WTC11 (cell line): ENCODE measurements around the gene TMEM245. TPM values are rescaled to one million over a fixed set of nuclear protein-coding genes. Genes with fewer than 3 reads are reported as not detected.
A peak's percentile ranks its signal among the peaks of the same experiment; 100 is the strongest.

Experiments
- ATAC-seq: fragments of 200-7000 bp; cut with Tn5 transposase; 2 replicates; pipeline ENCODE4 v1.10.0; 2021; ENCODE audit warnings: mild to moderate bottlenecking, moderate library complexity
- Bru-seq: library from RNA; stranded (reverse); fragments of 400-500 nt; gene quantifications from one replicate; lab custom pipeline; 2021; lab: Mats Ljungman, UMichigan
- CTCF ChIA-PET: fragments of 300-600 bp; sonication (Branson Sonifier 250); formaldehyde crosslinking; loops from one replicate; lab custom pipeline; 2021; ENCODE audit warnings: antibody characterized with exemption; lab: Charles Lee
- POLR2A ChIA-PET: fragments of 350-600 bp; sonication (Branson Sonifier 250); formaldehyde crosslinking; loops from one replicate; lab custom pipeline; 2021; ENCODE audit warnings: antibody characterized with exemption; lab: Charles Lee
- DNase-seq: peaks from one replicate; pipeline ENCODE4 v3.0.0; 2021; ENCODE audit warnings: low spot score
- H3K27ac Mint-ChIP-seq: 2 replicates; pipeline ENCODE4 v1.8.0; 2021; ENCODE audit warnings: mixed read lengths
- H3K27me3 Mint-ChIP-seq: 2 replicates; pipeline ENCODE4 v1.8.0; 2021; ENCODE audit warnings: low read depth, mild to moderate bottlenecking, moderate library complexity, mixed read lengths
- H3K36me3 Mint-ChIP-seq: 2 replicates; pipeline ENCODE4 v1.8.0; 2021; ENCODE audit warnings: mixed read lengths
- H3K4me1 Mint-ChIP-seq: 2 replicates; pipeline ENCODE4 v1.8.0; 2022; ENCODE audit warnings: mixed read lengths
- H3K4me3 Mint-ChIP-seq: 2 replicates; pipeline ENCODE4 v1.8.0; 2021; ENCODE audit warnings: mild to moderate bottlenecking, moderate library complexity, mixed read lengths
- H3K9me3 Mint-ChIP-seq: 2 replicates; pipeline ENCODE4 v1.8.0; 2021; ENCODE audit warnings: mixed read lengths
- AR ChIP-seq: fragments of 250-450 bp; sonication (Bioruptor Pico); IDR thresholded peaks from 2 replicates; pipeline ENCODE4 v1.9.0; 2021; ENCODE audit warnings: mild to moderate bottlenecking
- CBFB ChIP-seq: sonication (generic); formaldehyde crosslinking; IDR thresholded peaks from 2 replicates; pipeline ENCODE4 v1.8.1; 2022; ENCODE audit warnings: mild to moderate bottlenecking, low read depth, missing genetic modification reagents
- CREM ChIP-seq: sonication (generic); formaldehyde crosslinking; IDR thresholded peaks from 2 replicates; pipeline ENCODE4 v1.8.1; 2022; ENCODE audit warnings: mild to moderate bottlenecking, missing genetic modification reagents, moderate library complexity
- E2F4 ChIP-seq: sonication (generic); formaldehyde crosslinking; IDR thresholded peaks from 2 replicates; pipeline ENCODE4 v1.8.1; 2022; ENCODE audit warnings: low read depth, mild to moderate bottlenecking, moderate library complexity, missing genetic modification reagents, borderline replicate concordance
- E2F5 ChIP-seq: sonication (generic); formaldehyde crosslinking; IDR thresholded peaks from 2 replicates; pipeline ENCODE4 v1.8.1; 2022; ENCODE audit warnings: mild to moderate bottlenecking, moderate library complexity, missing genetic modification reagents
- ELF4 ChIP-seq: sonication (generic); formaldehyde crosslinking; IDR thresholded peaks from 2 replicates; pipeline ENCODE4 v1.8.1; 2022; ENCODE audit warnings: low read depth, mild to moderate bottlenecking, moderate library complexity, missing genetic modification reagents
- ESRRA ChIP-seq: sonication (generic); formaldehyde crosslinking; IDR thresholded peaks from 2 replicates; pipeline ENCODE4 v1.8.1; 2022; ENCODE audit warnings: mild to moderate bottlenecking, missing genetic modification reagents, borderline replicate concordance
- FOXK1 ChIP-seq: sonication (generic); formaldehyde crosslinking; IDR thresholded peaks from 2 replicates; pipeline ENCODE4 v1.8.0; 2022; ENCODE audit warnings: mild to moderate bottlenecking, moderate library complexity, missing genetic modification reagents
- HMGXB4 ChIP-seq: sonication (generic); formaldehyde crosslinking; IDR thresholded peaks from 2 replicates; pipeline ENCODE4 v1.8.1; 2023; ENCODE audit warnings: mild to moderate bottlenecking, moderate library complexity, missing genetic modification reagents
- JUN ChIP-seq: sonication (generic); formaldehyde crosslinking; IDR thresholded peaks from 2 replicates; pipeline ENCODE4 v1.8.0; 2023; ENCODE audit warnings: mild to moderate bottlenecking, missing genetic modification reagents
- KAT7 ChIP-seq: sonication (generic); formaldehyde crosslinking; IDR thresholded peaks from 2 replicates; pipeline ENCODE4 v1.8.1; 2023; ENCODE audit warnings: missing genetic modification reagents, mild to moderate bottlenecking, borderline replicate concordance
- MYBL2 ChIP-seq: sonication (generic); formaldehyde crosslinking; IDR thresholded peaks from 2 replicates; pipeline ENCODE4 v1.8.1; 2023; ENCODE audit warnings: mild to moderate bottlenecking, moderate library complexity, missing genetic modification reagents
- NR2C2 ChIP-seq: sonication (generic); formaldehyde crosslinking; IDR thresholded peaks from 2 replicates; pipeline ENCODE4 v1.8.0; 2022; ENCODE audit warnings: mild to moderate bottlenecking, missing genetic modification reagents
- OVOL2 ChIP-seq: fragments of 250-450 bp; sonication (Bioruptor Pico); IDR thresholded peaks from 2 replicates; pipeline ENCODE4 v1.9.0; 2021; ENCODE audit warnings: mild to moderate bottlenecking, borderline replicate concordance
- TEAD1 ChIP-seq: sonication (generic); formaldehyde crosslinking; IDR thresholded peaks from 2 replicates; pipeline ENCODE4 v1.8.0; 2022; ENCODE audit warnings: mild to moderate bottlenecking, missing genetic modification reagents
- TEAD4 ChIP-seq: sonication (generic); formaldehyde crosslinking; IDR thresholded peaks from 2 replicates; pipeline ENCODE4 v1.8.0; 2022; ENCODE audit warnings: mild to moderate bottlenecking, missing genetic modification reagents
- ZNF396 ChIP-seq: fragments of 250-450 bp; sonication (Bioruptor Pico); IDR thresholded peaks from 2 replicates; pipeline ENCODE4 v1.8.0; 2021; ENCODE audit warnings: mild to moderate bottlenecking, moderate library complexity, borderline replicate concordance
- ZSCAN18 ChIP-seq: fragments of 250-450 bp; sonication (Bioruptor Pico); IDR thresholded peaks from 2 replicates; pipeline ENCODE4 v2.1.2; 2022; ENCODE audit warnings: mild to moderate bottlenecking, moderate library complexity
- long read RNA-seq, 3 experiments: library from RNA in 1 of 3; library from capped mRNA in 1 of 3; library from polyadenylated mRNA in 1 of 3; unstranded in 2 of 3; stranded (forward) in 1 of 3; transcript quantifications; one replicate each; pipeline ENCODE4 v2.0.0, GENCODE V29; 2021
- total RNA-seq: library from RNA; stranded (reverse); gene quantifications from 3 replicates; pipeline ENCODE4 v1.2.3, GENCODE V29; 2021
- TF ChIP-seq, protein P1 (sequence below): sonication (generic); formaldehyde crosslinking; IDR thresholded peaks from 2 replicates; pipeline ENCODE4 v1.8.1; 2023; ENCODE audit warnings: mild to moderate bottlenecking, missing genetic modification reagents, moderate library complexity
- TF ChIP-seq, protein P2 (sequence below): sonication (generic); formaldehyde crosslinking; IDR thresholded peaks from 2 replicates; pipeline ENCODE4 v1.8.0; 2022; ENCODE audit warnings: mild to moderate bottlenecking, missing genetic modification reagents
- TF ChIP-seq, protein P3 (sequence below): sonication (generic); formaldehyde crosslinking; IDR thresholded peaks from 2 replicates; pipeline ENCODE4 v1.8.1; 2023; ENCODE audit warnings: mild to moderate bottlenecking, missing genetic modification reagents

TMEM245 gene
- total RNA-seq (40.8 to 47.2 TPM (median 43.2 TPM) in 3 replicates), Bru-seq, nascent RNA (percentile 93 among the genes with signal in this experiment)
- long read RNA-seq, experiment 1, partial matches to known transcripts = 47 of 252 reads
- long read RNA-seq, experiment 1, other reads (novel, unspliced or antisense) = 204 of 252 reads
- long read RNA-seq, experiment 2, partial matches to known transcripts = 10 of 58 reads
- long read RNA-seq, experiment 2, other reads (novel, unspliced or antisense) = 48 of 58 reads
- long read RNA-seq, experiment 3, partial matches to known transcripts = 3 of 3 reads
- long read RNA-seq, experiment 3, other reads (novel, unspliced or antisense) = 0 of 3 reads

GRCh38 chr9:109119439-109120203 lies at the start of gene TMEM245:
TSS of gene TMEM245 (minus strand) at chr9:109119947. CDS start at chr9:109119913, 34 bp downstream.
- Mint-ChIP-seq H3K27me3 (no peaks in the 10 kb centered on the region), H3K36me3 (peaks cover 13% of the 10 kb centered on the region), H3K4me3 (peak within 1 kb of the TSS; percentile 93), H3K27ac (peak within 1 kb of the TSS; percentile 76), H3K9me3 (no peaks in the 10 kb centered on the region), H3K4me1 (peaks cover 46% of the 10 kb centered on the region)
- CTCF ChIA-PET = interaction anchor here (0.6 to 1.4 kb wide), 6 partner anchors 24 to 382 kb away, joined by 3 to 7 read pairs (median 4); no protein-coding TSS in a partner anchor
- ATAC-seq = peak; percentile 92
- DNase-seq = peak; percentile 96
- POLR2A ChIA-PET = interaction anchor here (0.6 to 2.2 kb wide), 5 partner anchors 10 to 414 kb away, joined by 3 to 9 read pairs (median 4); no protein-coding TSS in a partner anchor
- TF ChIP-seq, protein P1, sequence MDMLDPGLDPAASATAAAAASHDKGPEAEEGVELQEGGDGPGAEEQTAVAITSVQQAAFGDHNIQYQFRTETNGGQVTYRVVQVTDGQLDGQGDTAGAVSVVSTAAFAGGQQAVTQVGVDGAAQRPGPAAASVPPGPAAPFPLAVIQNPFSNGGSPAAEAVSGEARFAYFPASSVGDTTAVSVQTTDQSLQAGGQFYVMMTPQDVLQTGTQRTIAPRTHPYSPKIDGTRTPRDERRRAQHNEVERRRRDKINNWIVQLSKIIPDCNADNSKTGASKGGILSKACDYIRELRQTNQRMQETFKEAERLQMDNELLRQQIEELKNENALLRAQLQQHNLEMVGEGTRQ (CRISPR knock-in tag) = no peak
- TF ChIP-seq CREM (CRISPR knock-in tag) (no peak; the same call in 1 of the 2 replicates), TEAD4 (CRISPR knock-in tag) (0 out of 2 replicates have a peak, but pooled peaks have one; percentile 44), AR (CRISPR knock-in tag) (no peak), FOXK1 (CRISPR knock-in tag) (no peak), MYBL2 (CRISPR knock-in tag) (0 out of 2 replicates have a peak, but pooled peaks have one; percentile 38), ELF4 (CRISPR knock-in tag) (no peak), TEAD1 (0 out of 2 replicates have a peak, but pooled peaks have one; percentile 15), ESRRA (CRISPR knock-in tag) (no peak), CBFB (CRISPR knock-in tag) (no peak), E2F5 (CRISPR knock-in tag) (peak; percentile 81), ZSCAN18 (CRISPR knock-in tag) (no peak), HMGXB4 (CRISPR knock-in tag) (peak; percentile 46; the same call in 1 of the 2 replicates), NR2C2 (peak; percentile 10; the same call in 1 of the 2 replicates), OVOL2 (no peak), KAT7 (CRISPR knock-in tag) (peak; percentile 88; the same call in 1 of the 2 replicates), JUN (CRISPR knock-in tag) (peak; percentile 64; the same call in 1 of the 2 replicates), E2F4 (no peak; the same call in 1 of the 2 replicates), ZNF396 (CRISPR knock-in tag) (no peak)
- TF ChIP-seq, protein P2, sequence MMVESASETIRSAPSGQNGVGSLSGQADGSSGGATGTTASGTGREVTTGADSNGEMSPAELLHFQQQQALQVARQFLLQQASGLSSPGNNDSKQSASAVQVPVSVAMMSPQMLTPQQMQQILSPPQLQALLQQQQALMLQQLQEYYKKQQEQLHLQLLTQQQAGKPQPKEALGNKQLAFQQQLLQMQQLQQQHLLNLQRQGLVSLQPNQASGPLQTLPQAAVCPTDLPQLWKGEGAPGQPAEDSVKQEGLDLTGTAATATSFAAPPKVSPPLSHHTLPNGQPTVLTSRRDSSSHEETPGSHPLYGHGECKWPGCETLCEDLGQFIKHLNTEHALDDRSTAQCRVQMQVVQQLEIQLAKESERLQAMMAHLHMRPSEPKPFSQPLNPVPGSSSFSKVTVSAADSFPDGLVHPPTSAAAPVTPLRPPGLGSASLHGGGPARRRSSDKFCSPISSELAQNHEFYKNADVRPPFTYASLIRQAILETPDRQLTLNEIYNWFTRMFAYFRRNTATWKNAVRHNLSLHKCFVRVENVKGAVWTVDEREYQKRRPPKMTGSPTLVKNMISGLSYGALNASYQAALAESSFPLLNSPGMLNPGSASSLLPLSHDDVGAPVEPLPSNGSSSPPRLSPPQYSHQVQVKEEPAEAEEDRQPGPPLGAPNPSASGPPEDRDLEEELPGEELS (CRISPR knock-in tag) = 0 out of 2 replicates have a peak, but pooled peaks have one; percentile 26
- TF ChIP-seq, protein P3, sequence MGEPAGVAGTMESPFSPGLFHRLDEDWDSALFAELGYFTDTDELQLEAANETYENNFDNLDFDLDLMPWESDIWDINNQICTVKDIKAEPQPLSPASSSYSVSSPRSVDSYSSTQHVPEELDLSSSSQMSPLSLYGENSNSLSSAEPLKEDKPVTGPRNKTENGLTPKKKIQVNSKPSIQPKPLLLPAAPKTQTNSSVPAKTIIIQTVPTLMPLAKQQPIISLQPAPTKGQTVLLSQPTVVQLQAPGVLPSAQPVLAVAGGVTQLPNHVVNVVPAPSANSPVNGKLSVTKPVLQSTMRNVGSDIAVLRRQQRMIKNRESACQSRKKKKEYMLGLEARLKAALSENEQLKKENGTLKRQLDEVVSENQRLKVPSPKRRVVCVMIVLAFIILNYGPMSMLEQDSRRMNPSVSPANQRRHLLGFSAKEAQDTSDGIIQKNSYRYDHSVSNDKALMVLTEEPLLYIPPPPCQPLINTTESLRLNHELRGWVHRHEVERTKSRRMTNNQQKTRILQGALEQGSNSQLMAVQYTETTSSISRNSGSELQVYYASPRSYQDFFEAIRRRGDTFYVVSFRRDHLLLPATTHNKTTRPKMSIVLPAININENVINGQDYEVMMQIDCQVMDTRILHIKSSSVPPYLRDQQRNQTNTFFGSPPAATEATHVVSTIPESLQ (CRISPR knock-in tag) = no peak
